ENCODE data around the gene ELF5. TPM values are rescaled to one million over a fixed set of nuclear protein-coding genes. Genes with fewer than 3 reads are reported as not detected.

Gene ELF5
- 1 to 10 TPM in 1 of 2 donors, under 1 TPM in 1; 0.18 to 2.7 TPM for total RNA-seq

DNA sequence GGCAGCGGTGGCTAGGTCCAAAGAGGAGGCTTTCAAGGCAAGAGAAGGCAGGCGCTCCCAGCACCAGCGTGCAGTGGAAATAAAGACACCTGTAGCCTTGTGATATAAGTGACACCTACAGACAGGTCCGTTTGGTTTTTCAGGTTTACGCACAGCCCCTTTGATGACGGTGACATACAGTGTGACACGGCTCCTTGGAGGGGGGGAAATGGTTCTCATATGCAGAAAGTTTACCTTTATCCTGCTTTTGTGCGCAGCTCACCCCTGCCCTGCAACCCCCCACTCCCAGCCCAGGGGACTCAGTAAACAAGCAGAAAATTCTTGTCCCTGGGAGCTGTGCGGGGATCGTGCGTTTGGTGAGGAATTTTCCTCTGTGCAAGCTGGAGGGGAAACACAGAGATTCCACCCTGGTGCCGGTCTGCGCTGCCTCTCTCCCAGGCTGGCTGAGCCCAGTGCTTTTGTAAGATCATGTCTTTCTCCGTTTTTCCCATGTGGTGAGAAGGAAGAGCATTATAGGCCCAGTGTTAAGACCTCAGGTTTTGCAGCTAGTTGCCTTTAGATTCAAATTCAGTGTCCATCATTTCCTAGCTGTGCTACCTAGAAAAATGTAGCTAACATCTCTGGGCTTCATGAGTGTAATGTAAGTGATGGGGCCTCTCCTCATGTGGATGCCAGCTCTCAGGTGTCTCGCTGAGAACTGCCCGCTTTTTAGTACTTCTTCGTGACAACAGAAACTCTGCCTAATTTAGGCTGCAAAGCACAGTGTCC is at the start of gene ELF5:
ELF5 (minus strand) TSS at position 113 of the 768 bp plus-strand sequence. CDS start 8,045 bp downstream, outside the sequence.
- H3K27me3 ChIP-seq (replicated peaks; ENCODE audit: insufficient read depth): no peaks in the 10 kb centered on the region
- H3K36me3 ChIP-seq: no peaks in the 10 kb centered on the region
- TF ChIP-seq POLR2A (IDR thresholded peaks at IDR 0.05) (no peak), POLR2AphosphoS5 (IDR thresholded peaks at IDR 0.05) (no peak)
- TF ChIP-seq, protein P1, sequence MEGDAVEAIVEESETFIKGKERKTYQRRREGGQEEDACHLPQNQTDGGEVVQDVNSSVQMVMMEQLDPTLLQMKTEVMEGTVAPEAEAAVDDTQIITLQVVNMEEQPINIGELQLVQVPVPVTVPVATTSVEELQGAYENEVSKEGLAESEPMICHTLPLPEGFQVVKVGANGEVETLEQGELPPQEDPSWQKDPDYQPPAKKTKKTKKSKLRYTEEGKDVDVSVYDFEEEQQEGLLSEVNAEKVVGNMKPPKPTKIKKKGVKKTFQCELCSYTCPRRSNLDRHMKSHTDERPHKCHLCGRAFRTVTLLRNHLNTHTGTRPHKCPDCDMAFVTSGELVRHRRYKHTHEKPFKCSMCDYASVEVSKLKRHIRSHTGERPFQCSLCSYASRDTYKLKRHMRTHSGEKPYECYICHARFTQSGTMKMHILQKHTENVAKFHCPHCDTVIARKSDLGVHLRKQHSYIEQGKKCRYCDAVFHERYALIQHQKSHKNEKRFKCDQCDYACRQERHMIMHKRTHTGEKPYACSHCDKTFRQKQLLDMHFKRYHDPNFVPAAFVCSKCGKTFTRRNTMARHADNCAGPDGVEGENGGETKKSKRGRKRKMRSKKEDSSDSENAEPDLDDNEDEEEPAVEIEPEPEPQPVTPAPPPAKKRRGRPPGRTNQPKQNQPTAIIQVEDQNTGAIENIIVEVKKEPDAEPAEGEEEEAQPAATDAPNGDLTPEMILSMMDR (IDR thresholded peaks at IDR 0.05): no peak
- no peaks in the 10 kb centered on the region for H3K4me1 ChIP-seq (replicated peaks)
- DNase-seq (ENCODE audit: low spot score): peak; percentile 43
- intact Hi-C loops (cut with DNase I): no loop called here
- WGBS: 57% methylated on average over 17 of the region's 17 CpGs
- no peak within 1 kb of the TSS for H3K27ac ChIP-seq
- H3K4me3 ChIP-seq: no peak within 1 kb of the TSS
- H3K9me3 ChIP-seq: no peaks in the 10 kb centered on the region

DNA sequence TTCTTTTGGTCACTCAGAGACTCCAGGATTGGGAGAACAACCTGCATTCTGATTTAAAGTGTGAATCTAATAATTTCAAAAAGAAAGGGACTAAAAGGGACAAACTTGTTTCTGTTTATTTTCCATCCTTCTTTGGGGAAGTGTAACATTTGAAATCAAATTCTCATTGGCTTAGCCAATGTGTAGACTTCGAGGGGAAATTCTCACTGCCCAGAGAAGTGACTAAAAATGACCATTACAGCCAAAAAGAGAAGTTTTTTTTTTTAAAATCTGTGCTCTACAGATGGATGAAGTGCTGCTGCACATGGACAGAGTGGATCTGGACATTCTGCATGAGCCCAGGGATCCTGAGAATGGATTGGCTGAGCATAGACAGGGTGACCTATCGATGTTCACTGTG is 49.4 kb upstream of the ELF5 start:
- DNase-seq (ENCODE audit: low spot score): no peak
- no peaks in the 10 kb centered on the region for H3K4me1 ChIP-seq (replicated peaks)
- no peaks in the 10 kb centered on the region for H3K27me3 ChIP-seq (replicated peaks; ENCODE audit: insufficient read depth)
- H3K36me3 ChIP-seq: no peaks in the 10 kb centered on the region
- WGBS: 83% methylated on average over 2 of the region's 2 CpGs
- intact Hi-C loops (cut with DNase I): no loop called here
- TF ChIP-seq POLR2AphosphoS5 (IDR thresholded peaks at IDR 0.05): no peak
- TF ChIP-seq, protein P1 (IDR thresholded peaks at IDR 0.05): no peak
- TF ChIP-seq POLR2A (IDR thresholded peaks at IDR 0.05): no peak
- H3K27ac ChIP-seq: no peak overlapping the region
- no peak overlapping the region for H3K4me3 ChIP-seq
- no peaks in the 10 kb centered on the region for H3K9me3 ChIP-seq

DNA sequence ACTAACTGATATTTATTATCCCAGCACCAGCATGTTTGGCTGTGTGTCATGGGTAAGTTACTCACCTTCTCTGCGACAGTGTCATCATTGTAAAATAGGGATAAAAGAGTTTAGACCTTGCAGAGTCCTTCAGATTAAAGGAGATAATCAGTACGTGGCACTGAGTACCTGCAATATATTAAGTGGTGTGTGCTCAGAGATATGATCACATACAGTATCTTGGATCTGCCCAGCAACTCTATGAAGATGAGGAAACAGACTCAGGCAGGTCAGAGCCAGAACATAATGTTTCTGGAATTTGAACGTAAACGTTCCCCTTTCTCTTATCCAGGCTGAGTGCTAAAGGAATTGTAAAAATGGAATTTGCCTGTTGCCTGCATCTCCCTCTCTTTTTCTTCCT is 46.9 kb upstream of the ELF5 start:
- DNase-seq (ENCODE audit: low spot score): no peak

GRCh38 chr11:34558673-34559072 is 45.1 kb upstream of the ELF5 start:
- TF ChIP-seq POLR2AphosphoS5 (IDR thresholded peaks at IDR 0.05) (no peak), POLR2A (IDR thresholded peaks at IDR 0.05) (no peak)
- TF ChIP-seq, protein P1 (IDR thresholded peaks at IDR 0.05): no peak
- intact Hi-C loops (cut with DNase I): no loop called here
- WGBS: 86% methylated on average over 4 of the region's 4 CpGs

More for the DNA sequence above, 46.9 kb upstream of the ELF5 start:
- no peaks in the 10 kb centered on the region for H3K9me3 ChIP-seq
- H3K27ac ChIP-seq: no peak overlapping the region
- no peaks in the 10 kb centered on the region for H3K4me1 ChIP-seq (replicated peaks)
- no peaks in the 10 kb centered on the region for H3K27me3 ChIP-seq (replicated peaks; ENCODE audit: insufficient read depth)
- intact Hi-C loops (cut with DNase I): no loop called here
- no peak overlapping the region for H3K4me3 ChIP-seq
- TF ChIP-seq POLR2A (IDR thresholded peaks at IDR 0.05): no peak
- TF ChIP-seq, protein P1 (IDR thresholded peaks at IDR 0.05): no peak
- TF ChIP-seq POLR2AphosphoS5 (IDR thresholded peaks at IDR 0.05): no peak
- WGBS: 26% methylated on average over 4 of the region's 4 CpGs
- H3K36me3 ChIP-seq: no peaks in the 10 kb centered on the region

DNA sequence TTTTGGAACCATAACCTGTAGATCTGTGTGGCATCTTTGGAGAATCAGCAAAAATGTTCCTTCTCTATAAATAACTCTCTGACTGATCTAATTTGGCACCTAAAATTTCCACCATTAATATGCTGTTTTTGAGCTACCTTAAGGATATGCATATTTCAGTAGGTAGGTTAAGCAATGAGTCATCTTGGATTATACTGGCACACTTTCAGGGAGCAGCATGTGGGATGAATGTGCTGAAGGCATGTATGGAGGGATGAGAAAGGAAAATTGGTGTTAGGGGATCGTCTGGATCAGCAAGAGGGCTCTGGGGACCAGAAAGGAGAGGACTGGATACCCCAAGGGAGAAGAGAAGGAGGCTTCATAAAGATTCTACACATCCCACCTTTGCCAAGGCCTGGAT is 44.6 kb upstream of the ELF5 start:
- Histone ChIP-seq H3K36me3 (no peaks in the 10 kb centered on the region), H3K27ac (no peak overlapping the region), H3K4me3 (no peak overlapping the region), H3K27me3 (replicated peaks; ENCODE audit: insufficient read depth) (no peaks in the 10 kb centered on the region), H3K9me3 (no peaks in the 10 kb centered on the region), H3K4me1 (replicated peaks) (no peaks in the 10 kb centered on the region)
- TF ChIP-seq, protein P1 (IDR thresholded peaks at IDR 0.05): no peak
- no peak for TF ChIP-seq POLR2A (IDR thresholded peaks at IDR 0.05)
- TF ChIP-seq POLR2AphosphoS5 (IDR thresholded peaks at IDR 0.05): no peak
- intact Hi-C loops (cut with DNase I): no loop called here
- 64% methylated on average over 1 of the region's 1 CpG for WGBS
- DNase-seq (ENCODE audit: low spot score): no peak

More at GRCh38 chr11:34558673-34559072, 45.1 kb upstream of the ELF5 start:
- no peak for DNase-seq (ENCODE audit: low spot score)
- Histone ChIP-seq H3K9me3 (no peaks in the 10 kb centered on the region), H3K27me3 (replicated peaks; ENCODE audit: insufficient read depth) (no peaks in the 10 kb centered on the region), H3K4me1 (replicated peaks) (no peaks in the 10 kb centered on the region), H3K27ac (no peak overlapping the region), H3K36me3 (no peaks in the 10 kb centered on the region), H3K4me3 (no peak overlapping the region)

All from prostate gland (tissue), 2 donors.